Activated CD8-positive, alpha-beta memory T cell treated with anti-CD3 and anti-CD28 coated beads, Interleukin-2, amount 50 U/mL, for 4 hours (primary cell): ENCODE results near the gene NEK9.

Experiments used
- DNase-seq: peaks from one replicate; pipeline ENCODE4 v3.0.0-alpha.2; 2020

Gene NEK9

GRCh38 chr14:75063491-75064204 lies 63.2 kb downstream of the NEK9 start, which contains the start of gene ACYP1:
TSS of gene ACYP1 (minus strand) at chr14:75064024. CDS start at chr14:75063553, 471 bp downstream.
- peak; percentile 88 for DNase-seq

GRCh38 chr14:75063013-75063412 lies 63.8 kb downstream of the NEK9 start:
- no peak for DNase-seq

- no peak for DNase-seq
Observed at GRCh38 chr14:75060420-75060819, 66.4 kb downstream of the NEK9 start.

DNA sequence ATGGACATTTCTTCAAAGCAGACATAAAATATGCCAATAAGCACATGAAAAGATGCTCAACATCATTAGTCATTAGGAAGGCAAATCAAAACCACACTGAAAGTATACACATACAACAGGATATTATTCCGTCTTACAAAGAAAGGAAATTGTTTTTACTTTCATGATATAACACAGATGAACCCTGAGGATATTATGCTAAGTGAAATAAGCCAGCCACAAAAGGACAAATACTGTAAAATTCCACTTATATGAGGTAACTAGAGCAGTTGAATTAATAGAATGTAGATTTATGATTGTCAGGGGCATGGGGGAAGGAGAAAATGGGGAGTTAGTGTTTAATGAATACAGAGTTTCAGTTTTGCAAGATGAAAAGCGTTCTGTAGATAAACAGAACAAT lies 67.2 kb downstream of the NEK9 start:
- no peak for DNase-seq

DNA sequence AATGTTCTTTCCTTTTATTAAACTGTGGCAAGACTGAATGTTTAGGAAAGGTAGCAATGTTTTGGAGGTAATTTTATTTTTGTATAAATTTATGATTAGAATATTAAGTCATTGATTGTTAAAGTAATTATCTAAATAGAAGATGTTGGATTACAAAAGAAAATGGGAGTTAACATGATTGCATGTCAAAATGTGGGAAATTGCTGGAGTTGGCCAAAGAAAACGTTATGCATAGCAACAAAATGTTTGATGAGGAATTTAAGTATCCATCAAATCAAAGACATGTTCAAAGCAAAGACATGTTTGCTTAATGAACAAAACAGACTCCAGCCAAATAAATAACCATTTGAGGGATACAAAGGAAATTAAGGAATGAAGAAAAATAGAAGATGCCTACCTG lies 72.4 kb downstream of the NEK9 start:
- DNase-seq, result no peak

DNA sequence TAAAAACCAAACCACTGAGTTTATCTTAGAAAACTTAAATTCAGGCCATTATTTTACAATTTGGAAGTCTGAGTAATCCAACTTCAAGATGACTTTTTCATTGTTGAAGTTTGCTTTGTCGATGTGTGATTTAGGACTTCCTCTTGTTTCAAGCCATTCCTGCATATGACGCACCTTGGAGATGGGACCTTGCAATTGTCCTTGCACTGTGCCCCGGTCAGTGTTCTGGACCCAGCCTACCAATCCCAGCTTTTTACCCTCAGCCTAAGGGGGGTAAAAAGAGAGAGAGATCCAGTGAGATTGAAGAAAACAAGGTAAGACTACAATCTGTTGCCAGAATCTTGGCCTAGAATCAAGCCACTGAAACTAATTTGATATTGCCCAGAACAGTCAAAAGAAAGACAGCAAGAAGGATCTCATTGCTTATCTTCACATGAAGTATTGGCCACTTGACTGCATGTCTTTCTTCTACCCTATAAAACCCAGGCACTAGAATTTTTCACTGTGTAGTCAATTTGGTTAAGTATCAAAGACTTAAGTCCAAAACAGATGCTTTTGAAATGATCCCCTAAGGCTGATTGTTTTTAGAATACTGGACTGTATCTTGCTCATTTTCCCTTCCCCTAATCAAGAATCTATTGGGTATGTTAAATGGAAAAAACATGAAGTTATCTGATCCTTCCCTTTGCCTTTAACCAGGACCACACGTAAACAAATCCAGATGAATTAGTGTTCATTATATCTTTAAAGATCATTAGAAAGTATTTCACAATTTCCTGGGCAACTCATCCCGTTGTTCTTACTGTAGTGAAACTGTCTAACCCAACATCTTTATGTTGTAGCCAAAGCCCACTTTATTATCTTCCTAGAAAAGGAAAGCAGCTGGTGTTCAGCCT lies 73.2 kb downstream of the NEK9 start:
- no peak for DNase-seq

- DNase-seq, result no peak
Observed at GRCh38 chr14:75051556-75051899, 75.3 kb downstream of the NEK9 start.

- DNase-seq, result peak; percentile 79
Observed at GRCh38 chr14:75050852-75051555, 75.8 kb downstream of the NEK9 start, which contains the start of gene MLH3. TSS of gene MLH3 (minus strand) at chr14:75051467. CDS start at chr14:75049655, 1,812 bp downstream.

- no peak for DNase-seq
Observed at GRCh38 chr14:75049731-75050201, 77.1 kb downstream of the NEK9 start.

DNA sequence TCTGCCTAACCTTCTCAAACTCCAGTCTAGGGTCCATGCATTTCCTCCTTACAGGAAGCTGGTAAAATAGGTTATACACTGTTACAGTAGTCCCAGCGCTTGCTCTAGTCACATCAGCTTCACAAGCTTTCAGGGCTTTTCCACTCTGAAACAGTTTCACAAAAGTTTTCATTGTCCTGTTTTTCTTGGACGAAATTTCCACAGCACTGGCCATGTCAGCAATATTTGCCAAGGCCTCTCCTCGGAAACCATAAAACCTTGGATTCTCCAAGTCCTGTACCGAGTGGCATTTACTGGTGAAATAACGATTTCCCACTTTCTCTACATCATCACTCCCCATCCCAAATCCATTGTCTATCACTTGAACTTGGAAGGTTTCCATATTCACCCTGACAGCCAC lies 77.7 kb downstream of the NEK9 start:
- DNase-seq, result no peak

GRCh38 chr14:75048101-75048500 lies 78.7 kb downstream of the NEK9 start:
- DNase-seq, result no peak

DNA sequence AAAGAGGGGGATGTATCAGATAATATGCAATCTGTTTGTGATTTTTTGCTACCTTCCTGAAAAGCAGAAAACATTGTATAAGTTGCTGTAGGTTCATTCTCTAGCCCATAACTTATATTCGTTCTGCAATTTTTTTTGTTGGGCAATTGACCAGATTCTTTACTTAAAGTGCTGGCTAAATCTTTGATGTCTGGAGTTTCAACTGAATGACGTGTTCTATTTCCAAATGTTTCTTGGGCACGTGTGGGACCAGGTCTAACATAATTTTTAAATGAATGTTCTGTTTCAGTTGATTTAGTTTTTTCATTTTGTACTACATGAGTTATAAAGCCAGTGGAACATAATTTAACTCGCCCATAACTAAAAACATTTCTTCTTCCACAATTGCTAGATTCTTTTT lies 79.3 kb downstream of the NEK9 start:
- no peak for DNase-seq

DNA sequence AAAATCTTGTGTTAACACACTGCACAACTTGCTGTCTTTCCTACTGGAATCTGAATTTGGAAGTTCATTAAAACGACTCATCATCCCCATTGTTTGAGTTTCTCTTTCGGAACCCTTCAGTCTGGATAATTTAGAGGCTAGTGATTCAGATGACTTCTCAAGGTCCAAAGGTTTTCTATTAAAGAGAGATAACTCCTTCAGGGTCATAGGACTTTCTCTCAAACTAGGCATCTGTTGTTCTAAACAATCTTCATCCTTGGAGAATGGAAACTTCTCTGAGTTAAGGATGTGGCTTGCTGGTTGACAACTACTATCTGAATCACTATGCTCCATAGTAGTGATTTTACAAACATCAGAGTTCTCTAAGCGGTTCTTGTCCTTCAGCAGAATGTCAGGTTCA lies 79.9 kb downstream of the NEK9 start:
- no peak for DNase-seq

DNA sequence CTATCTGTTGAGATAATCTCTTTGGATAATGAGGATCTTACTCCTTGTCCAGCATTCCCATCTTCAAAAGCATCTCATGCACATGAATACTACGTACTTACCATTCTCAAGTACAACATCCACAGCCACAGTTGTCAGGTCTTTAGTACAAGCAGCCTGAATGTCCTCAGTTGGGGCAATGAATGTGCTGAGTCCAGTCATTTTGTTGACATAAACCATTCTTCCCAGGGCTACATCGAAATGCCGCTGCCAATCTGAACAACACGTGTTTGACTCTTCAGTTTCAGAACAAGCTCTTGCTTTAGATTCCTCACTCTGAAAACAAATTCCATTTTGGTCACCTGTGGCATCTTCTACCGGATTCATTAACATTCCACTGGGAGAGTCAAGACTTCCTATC lies 80.6 kb downstream of the NEK9 start:
- DNase-seq, result no peak

DNA sequence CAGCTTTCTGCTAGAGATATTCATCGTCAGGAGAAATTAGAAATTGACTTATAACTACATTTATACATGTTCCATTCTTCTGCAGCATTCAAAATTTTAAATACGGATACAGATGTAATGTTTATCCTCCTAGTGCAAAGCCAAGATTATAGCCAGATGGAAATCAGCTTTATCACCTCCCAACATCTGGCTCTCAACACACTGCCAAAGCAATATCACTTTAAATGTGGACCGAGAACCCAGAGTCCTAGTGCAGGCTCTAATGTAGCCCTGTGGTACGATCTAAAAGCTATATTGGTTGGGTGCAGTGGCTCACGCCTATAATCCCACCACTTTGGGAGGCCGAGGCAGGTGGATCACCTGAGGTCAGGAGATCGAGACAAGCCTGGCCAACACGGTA lies 82.1 kb downstream of the NEK9 start:
- DNase-seq, result no peak

DNA sequence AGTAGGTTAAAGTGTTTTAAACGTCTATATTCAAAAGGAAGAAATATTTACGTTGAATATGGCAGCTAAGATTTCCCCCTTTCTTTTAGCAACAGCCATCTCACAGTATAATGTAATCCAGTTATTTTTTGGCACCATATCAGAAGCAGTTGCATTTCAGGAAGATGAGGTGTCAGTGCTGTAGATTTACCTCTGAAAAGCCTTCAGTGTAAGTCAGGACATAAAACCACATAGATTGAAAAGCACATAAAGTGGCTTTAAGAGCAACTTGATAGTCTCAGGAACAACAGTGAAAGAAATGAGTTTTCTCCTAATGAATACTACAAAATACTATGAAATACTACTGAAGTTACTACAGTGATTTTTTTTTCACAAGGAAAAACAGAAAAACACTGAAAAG lies 82.5 kb downstream of the NEK9 start:
- DNase-seq, result no peak

DNA sequence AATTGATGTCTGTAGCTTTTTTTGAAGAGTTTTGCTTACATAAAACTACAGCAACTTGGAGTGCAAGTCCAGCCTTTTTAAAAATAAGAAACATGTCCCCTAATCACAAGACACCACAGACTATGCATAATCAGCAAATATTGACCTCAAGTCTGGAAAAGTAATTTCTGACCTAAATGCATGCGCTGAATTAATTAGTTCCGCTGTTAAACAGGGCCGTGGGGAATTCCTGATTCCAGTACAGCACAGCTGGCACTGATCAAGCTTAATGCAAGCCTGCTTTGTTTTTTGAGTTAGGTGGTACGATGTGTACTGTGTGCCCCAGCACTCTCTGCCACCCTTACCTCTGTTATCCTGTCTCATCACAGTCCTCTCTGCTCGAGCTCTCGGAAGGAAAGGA lies 84.8 kb downstream of the NEK9 start:
- DNase-seq, result no peak

DNA sequence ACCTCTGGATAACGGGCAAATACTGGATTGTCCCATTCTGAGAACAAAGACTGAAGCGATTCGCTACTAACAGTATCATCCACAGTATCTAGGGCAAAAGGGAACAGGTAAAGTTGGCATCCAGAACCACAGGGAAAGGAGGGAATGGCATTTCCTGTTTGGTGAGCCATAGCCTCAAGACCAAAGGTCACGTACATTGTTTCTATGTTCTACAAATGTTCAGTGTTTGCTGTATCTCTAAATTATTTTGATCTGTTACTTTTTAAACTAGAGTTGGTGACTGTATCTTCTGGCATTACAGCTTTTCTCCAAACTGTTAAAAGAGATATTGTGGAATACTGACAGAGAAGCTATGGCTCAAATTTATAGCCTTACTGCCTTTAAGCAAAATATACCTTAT lies 85.2 kb downstream of the NEK9 start:
- DNase-seq, result no peak

DNA sequence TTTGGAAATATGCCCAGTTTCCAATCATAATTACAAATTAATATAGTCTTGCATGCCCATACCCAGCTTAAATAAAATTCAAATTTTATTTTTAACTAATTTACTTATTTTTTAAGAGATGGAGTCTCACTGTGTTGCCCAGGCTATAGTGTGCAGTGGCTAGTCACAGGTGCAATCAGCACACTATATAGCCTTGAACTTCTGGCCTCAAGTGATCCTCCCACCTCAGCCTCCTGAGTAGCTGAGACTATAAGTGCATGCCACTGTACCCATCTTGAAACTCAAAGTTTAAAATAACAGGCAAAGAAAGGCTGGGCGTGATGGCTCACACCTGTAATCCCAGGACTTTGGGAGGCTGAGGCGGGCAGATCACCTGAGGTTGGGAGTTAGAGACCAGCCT lies 85.9 kb downstream of the NEK9 start:
- DNase-seq, result no peak

- no peak for DNase-seq
Observed at GRCh38 chr14:75040507-75040906, 86.3 kb downstream of the NEK9 start.

- no peak for DNase-seq
Observed at GRCh38 chr14:75032939-75033338, 93.9 kb downstream of the NEK9 start.

DNA sequence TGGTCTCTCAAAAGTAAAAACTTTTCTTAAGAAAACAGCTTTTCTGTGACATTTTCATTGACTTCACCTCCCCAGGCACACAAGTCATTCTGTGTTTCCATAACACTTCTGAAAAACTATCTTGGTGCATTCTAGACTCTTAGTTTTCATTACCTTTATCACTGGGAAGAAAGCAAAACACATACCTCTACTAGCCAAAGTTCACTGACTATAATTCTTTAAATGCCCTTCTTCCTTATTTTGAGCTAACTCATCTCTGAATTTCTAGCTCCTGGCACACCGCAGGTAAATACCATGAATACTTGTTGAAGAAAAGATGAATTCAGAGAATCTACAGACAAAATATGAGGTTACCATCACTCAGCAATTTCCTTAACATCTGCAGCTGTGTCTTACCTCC lies 96.7 kb downstream of the NEK9 start:
- DNase-seq, result no peak
